HUES6 (cell line): Measurements from ENCODE around the gene UTP25.
"Not testable (repeated sequence)": the region's sequence is repeated elsewhere in the genome, so short reads cannot be mapped to it uniquely, and the experiment has no call there.

Experiments used
- H3K27ac ChIP-seq: 2 replicates; pipeline ENCODE4 v1.7.0; 2013; ENCODE audit warnings: low read depth, mild to moderate bottlenecking, low read length, inconsistent platforms
- H3K27me3 ChIP-seq: 2 replicates; pipeline ENCODE4 v1.6.1; 2013; ENCODE audit warnings: low read length; ENCODE audit not compliant: control insufficient read depth, insufficient read depth
- H3K36me3 ChIP-seq: 2 replicates; pipeline ENCODE4 v1.6.1; 2013; ENCODE audit warnings: low read length; ENCODE audit not compliant: control insufficient read depth, insufficient read depth
- H3K4me1 ChIP-seq: 2 replicates; pipeline ENCODE4 v1.6.1; 2013; ENCODE audit warnings: low read length; ENCODE audit not compliant: control insufficient read depth, insufficient read depth
- H3K4me3 ChIP-seq: 2 replicates; pipeline ENCODE4 v1.5.1; 2013; ENCODE audit warnings: low read depth, low read length
- H3K9ac ChIP-seq: one replicate; pipeline ENCODE4 v1.6.1; 2013; ENCODE audit warnings: mild to moderate bottlenecking, low read length
- H3K9me3 ChIP-seq: 2 replicates; pipeline ENCODE4 v1.6.1; 2013; ENCODE audit warnings: low read depth, low read length; ENCODE audit not compliant: control insufficient read depth, insufficient read depth

The UTP25 gene

GRCh38 chr1:209898271-209898670 lies 70.5 kb downstream of the UTP25 start:
- H3K27ac ChIP-seq, H3K27me3 ChIP-seq, H3K9me3 ChIP-seq, H3K4me3 ChIP-seq, H3K4me1 ChIP-seq, H3K36me3 ChIP-seq, H3K9ac ChIP-seq: not testable (repeated sequence)

- not testable (repeated sequence) for H3K9me3 ChIP-seq, H3K4me3 ChIP-seq, H3K9ac ChIP-seq, H3K27me3 ChIP-seq, H3K27ac ChIP-seq, H3K4me1 ChIP-seq, H3K36me3 ChIP-seq
Observed at GRCh38 chr1:209898851-209899250, 71.1 kb downstream of the UTP25 start.

DNA sequence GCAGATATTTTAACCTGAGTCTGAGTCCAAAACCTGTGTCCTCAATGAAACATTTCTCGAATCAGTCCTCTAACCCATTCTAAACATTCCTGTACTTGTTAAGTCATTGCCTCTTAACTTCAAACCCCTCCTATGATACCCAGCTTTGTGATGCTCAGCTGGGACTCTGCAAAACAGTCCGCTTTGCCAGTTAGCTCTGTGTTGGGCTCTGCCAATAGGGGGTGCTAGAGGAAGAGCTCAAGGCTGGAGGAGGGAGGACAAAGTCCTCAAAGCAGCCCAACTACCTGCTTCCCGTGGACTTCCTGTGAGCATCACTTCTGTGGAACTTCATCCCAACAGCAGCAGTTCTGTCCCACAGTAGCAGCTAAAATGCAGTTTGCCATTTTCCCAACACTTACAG lies 72.2 kb downstream of the UTP25 start:
- no peaks in the 10 kb centered on the region for H3K4me1 ChIP-seq
- no peak overlapping the region for H3K4me3 ChIP-seq
- H3K9me3 ChIP-seq: no peaks in the 10 kb centered on the region
- no peak overlapping the region for H3K9ac ChIP-seq
- no peaks in the 10 kb centered on the region for H3K27me3 ChIP-seq
- no peaks in the 10 kb centered on the region for H3K36me3 ChIP-seq
- no peak overlapping the region for H3K27ac ChIP-seq

DNA sequence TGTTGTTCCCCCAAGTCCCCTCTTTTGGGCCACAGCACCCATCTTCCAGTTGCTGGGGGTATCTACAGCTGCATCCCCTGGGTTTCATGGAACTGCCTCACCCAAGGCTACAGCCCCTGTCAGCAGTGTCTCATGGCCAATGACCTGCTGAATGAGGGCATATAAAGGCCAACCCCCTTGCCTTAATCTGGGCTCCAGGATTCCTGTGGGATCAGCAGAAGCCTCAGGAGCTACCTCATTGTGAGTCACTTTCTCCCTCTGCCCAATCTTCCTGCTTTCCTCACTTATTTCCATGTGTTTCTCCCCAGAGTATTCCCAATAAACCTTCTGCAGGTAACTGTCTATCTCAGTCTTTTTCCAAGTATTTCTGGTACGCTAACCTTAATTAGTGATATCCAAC lies 73.0 kb downstream of the UTP25 start:
- Histone ChIP-seq H3K36me3 (no peaks in the 10 kb centered on the region), H3K9ac (no peak overlapping the region), H3K4me1 (no peaks in the 10 kb centered on the region), H3K4me3 (no peak overlapping the region), H3K27ac (no peak overlapping the region), H3K27me3 (no peaks in the 10 kb centered on the region), H3K9me3 (no peaks in the 10 kb centered on the region)

DNA sequence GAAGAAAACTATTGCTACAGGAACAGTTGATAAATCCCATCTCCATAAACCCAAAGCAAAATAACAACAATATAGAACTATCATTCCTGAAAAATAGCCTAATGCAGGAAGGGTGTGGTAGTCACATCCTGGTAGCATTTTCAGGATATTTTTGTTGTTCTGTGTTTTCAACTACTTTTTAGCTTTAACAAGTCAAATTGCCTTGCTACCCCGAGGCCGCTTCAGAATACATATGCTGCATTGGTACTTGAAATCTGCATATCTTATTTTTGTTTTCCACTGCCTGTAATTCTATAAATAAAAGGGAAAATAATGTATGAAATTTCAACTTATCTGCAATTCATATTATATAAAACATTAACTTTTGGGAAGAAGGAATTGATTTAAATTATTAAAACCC lies 73.4 kb downstream of the UTP25 start:
- Histone ChIP-seq H3K27me3 (no peaks in the 10 kb centered on the region), H3K36me3 (no peaks in the 10 kb centered on the region), H3K4me3 (no peak overlapping the region), H3K4me1 (no peaks in the 10 kb centered on the region), H3K27ac (no peak overlapping the region), H3K9ac (no peak overlapping the region), H3K9me3 (no peaks in the 10 kb centered on the region)

DNA sequence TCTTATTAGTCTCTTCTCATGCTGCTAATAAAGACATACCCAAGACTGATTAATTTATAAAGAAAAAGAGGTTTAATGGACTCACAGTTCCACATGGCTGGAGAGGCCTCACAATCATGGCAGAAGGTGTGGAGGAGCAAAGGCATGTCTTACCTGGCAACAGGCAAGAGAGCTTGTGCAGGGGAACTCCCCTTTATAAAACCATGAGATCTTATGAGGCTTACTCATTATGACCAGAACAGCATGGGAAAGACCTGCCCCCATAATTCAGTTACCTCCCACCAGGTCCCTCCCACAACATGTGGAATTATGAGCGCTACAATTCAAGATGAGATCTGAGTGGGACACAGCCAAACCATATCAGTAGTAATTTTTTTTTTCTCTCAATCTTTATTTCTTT lies 77.0 kb downstream of the UTP25 start:
- H3K27ac ChIP-seq, H3K9me3 ChIP-seq, H3K4me1 ChIP-seq, H3K4me3 ChIP-seq, H3K9ac ChIP-seq, H3K36me3 ChIP-seq, H3K27me3 ChIP-seq: not testable (repeated sequence)
